Activated T-helper 1 cell treated with Interleukin-2 at 50 U/mL for 16 hours (primary cell): ENCODE measurements around the gene RBFOX2.

Experiments
- DNase-seq: peaks from one replicate; pipeline ENCODE4 v3.0.0-alpha.2; 2020; ENCODE audit warnings: low read depth

The RBFOX2 gene

DNA sequence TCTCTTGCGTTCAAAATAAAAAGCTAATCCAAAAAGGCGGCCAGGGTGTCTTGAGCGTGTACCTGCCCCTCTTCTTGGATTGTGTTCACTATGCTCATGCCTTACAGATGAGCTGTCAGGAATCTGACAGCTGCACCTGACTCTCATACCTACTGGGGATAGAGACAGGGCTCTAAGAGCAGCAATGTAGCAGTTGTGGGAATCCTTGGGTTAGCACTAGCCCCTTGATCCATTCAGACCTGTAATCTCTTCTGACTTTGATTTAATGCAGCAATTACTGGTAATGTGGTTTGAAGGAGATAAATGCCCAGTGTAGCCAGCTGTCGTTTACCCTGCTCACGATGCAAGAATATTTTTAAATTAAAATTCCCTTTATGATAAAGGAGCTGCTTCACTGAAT is 165.2 kb downstream of the RBFOX2 start:
- no peak for DNase-seq

DNA sequence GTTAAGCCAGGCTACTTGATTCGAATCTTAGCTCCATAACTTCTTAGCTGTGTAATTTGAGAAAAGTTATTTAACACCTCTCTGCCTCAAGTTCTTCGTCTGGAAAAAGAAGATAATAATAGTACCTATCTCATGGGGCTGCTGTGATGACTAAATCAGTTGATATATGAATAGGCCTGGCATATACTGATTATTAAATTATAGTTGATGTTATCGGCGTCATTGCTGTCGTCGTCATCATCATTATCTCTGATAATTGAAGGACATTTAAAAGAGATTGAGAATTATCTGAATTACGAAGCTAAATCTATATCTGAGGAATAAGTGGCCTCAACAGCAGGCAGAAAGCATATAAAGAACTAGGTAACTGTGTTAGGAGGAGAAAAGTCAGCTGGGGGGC is 165.9 kb downstream of the RBFOX2 start:
- DNase-seq = no peak

DNA sequence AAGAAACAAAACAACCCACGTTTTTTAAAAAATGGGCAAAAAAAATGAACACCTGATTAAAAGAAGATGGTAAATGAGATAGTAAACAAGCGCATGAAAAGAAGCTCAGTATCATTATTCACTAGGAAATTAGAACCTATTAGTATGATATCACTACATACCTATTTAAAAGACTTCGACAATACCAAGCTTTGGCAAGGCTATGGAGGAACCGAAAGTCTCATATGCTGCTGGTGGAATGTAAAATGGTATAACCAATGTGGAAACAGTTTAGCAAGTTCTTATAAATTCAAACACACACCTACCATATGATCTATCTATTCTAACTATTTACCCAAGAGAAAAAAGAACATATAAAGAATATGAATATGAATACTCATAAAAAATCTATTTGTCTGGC is 167.2 kb downstream of the RBFOX2 start:
- no peak for DNase-seq

DNA sequence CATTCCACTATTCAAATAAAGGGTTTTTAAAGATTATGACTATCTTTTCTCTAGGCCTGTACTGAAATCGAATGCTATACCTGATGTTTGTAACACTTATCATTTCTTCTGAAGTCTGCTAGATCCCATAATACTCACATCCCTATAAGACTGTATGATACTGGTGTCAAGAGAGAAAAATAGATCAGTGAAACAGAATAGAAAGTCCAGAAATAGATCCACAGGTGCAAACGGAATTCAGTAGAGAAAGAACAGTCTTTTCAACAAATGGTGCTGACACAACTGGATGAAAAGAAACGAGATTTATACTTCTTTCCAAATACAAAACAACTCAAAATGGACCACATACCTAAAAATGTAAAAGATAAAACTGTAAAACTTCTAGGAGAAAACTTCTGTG is 167.8 kb downstream of the RBFOX2 start:
- DNase-seq = no peak

DNA sequence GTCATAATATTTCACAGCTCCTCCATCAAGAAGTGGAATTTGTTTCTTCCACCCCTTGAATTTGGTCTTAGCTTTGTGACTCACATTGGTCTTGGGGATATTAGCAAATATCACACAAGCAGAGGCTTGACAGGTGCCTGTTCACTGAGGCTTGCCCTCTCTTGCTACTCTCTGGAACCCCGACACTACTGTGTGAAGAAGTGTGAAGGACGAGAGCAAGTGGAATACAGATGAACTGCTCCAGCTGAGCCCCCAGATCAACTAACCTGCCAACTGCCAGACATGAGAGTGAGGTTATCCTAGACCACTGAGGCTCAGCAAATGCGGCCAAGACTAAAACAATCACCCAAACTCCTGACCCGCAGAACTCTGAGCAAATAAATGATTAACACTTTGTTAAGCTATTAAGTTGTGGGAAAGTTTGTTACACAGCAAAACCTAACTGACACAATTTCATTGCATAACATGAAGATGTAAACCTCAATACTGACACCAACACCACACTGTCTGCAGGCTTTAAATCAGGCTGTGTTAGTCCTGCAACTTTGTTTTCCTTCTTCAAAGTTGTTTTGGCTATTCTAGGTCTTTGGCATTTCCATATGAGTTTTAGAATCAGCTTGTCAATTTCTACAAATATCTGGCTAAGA is 168.4 kb downstream of the RBFOX2 start:
- DNase-seq = no peak

DNA sequence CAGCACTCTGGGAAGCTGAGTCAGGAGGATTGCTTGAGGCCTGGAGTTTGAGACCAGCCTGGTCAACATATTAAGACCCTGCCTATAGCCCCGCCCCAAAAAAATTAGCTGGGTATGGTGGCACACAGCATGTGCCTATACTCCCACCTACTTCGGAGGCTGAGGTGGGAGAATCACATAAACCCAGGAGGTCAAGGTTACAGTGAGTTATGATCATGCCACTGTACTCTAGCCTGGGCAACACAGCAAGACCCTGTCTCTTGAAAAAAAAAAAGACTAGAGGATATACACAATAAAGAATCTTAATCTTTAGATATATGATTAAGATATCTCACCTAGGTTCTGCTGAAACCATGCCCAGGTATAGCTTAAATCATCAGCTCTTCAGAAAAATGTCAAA is 174.3 kb downstream of the RBFOX2 start:
- DNase-seq = no peak

DNA sequence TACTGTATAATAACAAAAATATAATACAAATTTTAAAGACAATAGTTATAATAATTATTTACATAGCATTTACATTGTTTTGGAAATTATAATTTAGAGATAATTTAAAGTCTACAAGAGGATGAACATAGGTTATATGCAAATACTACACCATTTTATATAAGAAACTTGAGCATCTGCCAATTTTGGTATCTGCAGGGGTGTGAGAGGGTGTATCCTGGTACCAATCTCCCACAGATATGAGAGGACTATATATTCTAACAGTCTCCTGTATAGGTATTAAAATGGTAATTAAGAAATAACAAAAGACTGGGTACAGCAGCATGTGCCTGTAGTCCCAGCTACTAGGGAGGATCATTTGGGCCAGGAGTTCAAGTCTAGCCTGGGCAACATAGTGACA is 176.5 kb downstream of the RBFOX2 start:
- no peak for DNase-seq

DNA sequence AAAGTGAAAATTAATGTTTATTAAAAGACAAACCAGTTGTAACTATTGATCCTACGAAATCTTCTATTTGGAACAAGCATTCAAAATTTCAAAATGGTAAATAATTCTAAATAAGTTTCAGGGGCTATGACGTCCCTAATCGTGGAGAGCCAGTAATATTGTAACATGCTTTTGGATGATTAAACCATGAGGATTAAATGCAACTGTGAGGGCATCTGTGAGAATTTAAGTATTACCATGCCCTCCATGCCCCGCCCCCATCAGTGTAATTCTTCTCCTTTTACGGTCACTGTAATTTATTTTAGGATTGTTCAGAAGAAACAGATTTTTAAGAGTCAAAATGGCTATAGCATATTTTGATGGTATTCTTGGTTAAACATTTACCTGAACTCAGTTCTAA is 177.8 kb downstream of the RBFOX2 start:
- DNase-seq = no peak

DNA sequence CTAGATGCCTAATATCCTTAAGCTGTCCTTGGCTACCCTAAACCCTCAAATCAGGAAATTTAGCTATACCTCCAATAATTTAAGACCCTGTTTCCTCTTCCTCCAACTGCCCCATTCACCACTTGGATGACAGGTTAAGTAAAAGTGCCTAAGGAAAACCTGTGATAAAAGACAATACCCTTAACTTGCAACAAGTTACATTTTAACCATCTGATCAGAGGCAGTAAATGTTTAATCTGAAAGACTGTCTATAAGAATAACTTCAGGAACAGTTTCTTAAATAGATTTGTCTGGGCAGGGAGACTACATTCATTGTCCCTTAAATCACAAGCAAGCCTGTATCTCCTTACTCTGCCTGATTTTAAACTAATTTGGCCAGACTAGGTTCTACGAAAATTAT is 181.8 kb downstream of the RBFOX2 start:
- no peak for DNase-seq

DNA sequence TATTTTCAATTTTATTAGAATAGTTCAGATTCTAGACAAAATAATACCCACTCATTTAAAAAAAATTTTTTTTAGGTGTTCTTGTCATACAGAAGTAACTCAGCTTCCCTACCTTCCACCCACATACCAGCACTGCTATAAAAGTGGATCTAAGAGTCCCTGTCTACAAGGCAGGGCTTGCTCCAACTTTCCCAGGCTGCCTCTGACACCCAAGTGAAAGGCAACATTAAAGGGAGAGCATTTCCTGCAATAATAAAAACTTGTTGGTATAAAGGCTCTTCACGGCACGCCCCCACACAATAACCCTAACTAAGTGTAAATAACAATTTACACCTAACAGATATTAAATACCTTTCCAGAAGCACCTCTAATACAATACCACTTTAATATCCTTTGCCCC is 183.7 kb downstream of the RBFOX2 start:
- DNase-seq = no peak

DNA sequence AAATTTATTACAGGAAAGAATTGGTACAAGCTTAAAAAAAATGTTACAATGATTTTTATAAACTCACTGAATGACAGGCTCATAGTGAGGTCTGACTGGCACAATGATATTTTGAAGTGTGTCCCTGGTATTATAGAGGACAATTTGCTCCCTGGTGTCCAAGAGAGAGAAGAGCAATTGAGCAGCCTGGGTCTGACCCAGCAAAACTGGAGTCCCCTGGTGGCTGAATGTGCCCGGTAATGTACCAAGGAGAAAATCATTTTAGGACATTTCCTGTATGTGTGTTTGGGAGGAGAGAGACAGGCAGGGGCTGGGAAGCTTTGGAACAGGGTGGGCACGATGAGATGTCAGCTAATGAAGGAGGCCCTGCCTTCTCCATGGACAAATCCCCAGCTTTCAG is 185.7 kb downstream of the RBFOX2 start:
- DNase-seq = no peak

DNA sequence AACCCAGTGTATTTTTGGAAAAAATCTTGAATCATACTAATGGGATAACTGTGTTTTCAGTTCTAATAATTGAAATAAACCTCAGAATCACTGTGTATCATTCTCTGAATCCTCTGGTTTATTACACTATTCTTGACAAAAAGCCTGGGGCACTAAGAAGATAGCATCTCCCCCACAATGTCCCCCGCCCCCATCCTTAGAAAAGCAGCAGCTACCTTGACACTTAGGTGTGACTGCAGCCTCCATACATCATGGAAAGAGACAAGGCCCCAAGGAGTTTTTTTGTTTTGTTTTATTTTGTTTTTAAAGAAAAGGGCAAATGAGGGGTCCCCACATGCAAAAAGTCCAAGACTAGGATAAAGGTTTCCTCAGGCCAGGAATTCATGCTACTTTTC is 186.1 kb downstream of the RBFOX2 start:
- no peak for DNase-seq

DNA sequence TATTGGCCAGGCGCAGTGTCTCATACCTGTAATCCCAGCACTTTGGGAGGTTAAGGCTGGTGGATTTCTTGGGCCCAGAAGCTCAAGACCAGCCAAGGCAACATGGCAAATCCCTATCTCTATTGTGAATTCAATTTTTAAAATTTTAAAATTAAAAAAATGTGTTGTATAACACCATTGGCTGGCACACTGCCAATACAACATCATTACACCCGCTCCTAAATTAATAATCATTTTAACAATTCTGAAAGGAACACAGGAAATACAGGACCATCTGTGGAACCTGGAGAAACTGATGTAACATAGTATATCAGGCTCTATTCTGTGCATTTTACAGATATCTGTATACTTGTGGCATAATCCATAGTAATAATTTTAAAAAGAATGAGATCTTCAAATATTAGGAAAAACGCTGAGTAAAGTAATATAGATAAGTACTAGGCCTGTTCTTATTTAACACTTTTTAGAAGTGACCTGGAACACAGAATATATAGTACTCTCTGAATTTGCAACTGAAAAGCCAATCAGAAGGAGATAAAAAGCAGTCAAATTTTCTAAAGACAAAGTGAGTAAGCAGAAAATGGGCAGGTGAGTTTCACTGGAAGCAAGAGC is 186.6 kb downstream of the RBFOX2 start:
- DNase-seq = no peak

DNA sequence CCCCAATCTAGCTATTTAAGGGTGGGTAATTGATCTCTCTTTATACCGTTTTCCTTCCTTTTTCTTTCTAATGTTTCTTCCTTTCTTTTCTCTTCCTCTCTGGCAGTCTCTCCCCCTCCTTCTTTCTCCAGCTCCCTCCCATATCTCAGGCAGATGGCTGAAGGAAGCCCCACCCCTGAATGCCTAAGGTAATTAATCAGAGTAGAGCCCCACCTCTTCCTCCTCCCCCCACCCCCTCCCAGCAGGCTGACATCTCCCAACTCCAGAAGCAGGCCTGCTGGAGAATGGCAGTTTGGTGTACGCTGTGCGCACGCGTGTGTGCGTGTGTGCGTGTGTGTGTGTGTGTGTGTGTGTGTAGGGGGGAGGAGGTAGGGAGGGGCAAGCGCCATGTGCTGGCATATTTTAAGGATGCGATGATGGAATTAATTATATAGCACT is 188.3 kb downstream of the RBFOX2 start:
- no peak for DNase-seq

DNA sequence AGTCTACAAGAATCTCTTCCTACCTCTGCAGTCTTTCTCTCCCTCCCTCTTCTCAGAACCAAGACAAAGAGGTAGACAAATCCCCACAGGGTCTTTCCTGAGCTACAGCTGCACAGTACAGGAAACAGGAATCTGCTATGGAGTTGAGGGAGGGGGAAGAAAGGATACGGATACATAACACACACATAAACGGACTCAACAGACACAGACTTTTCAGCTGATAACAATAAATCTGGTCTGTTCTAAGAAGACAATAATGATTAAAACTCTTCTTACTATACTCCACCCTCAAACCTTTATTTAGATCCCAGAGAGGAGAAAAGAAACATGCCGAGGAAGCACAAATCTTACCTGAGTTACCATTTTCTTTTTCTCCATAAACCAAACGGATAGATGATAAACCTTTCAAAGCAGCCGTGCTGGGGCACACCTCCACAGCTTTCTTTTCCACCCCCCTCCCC is 188.8 kb downstream of the RBFOX2 start:
- no peak for DNase-seq

DNA sequence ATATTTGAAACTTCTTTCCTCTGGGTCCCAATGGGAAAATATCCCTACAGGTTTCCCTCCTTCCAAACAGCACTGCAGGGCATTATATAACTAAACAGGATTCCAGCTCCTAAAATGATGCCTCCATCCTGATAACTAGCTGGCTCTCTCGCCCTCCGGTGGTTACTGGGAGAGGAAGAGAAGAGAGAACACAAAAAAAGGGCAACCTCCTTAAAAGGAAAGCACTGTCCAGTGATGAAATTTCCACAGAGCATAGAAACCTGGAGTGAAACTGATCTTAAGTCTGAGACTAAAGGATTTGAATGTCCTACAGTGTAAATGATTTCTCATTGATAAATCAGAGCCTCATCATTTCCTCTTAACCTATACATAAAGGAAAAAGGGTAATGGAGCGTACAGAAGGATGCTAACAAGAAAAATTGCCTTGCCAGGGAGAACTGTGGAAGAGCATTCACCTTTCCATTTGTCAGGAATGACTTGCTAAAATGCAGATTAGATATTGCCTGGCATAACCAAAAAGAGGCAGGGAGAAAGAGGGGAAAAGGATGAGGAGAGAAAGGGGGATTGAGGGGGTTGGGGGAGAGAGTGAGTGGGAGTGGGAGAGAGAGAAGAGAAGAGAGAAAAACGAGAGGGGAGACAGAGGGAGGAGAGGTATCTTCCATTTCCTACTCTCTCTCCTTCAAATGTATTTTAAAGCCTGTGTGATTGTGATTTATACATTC is 189.6 kb downstream of the RBFOX2 start:
- no peak for DNase-seq

DNA sequence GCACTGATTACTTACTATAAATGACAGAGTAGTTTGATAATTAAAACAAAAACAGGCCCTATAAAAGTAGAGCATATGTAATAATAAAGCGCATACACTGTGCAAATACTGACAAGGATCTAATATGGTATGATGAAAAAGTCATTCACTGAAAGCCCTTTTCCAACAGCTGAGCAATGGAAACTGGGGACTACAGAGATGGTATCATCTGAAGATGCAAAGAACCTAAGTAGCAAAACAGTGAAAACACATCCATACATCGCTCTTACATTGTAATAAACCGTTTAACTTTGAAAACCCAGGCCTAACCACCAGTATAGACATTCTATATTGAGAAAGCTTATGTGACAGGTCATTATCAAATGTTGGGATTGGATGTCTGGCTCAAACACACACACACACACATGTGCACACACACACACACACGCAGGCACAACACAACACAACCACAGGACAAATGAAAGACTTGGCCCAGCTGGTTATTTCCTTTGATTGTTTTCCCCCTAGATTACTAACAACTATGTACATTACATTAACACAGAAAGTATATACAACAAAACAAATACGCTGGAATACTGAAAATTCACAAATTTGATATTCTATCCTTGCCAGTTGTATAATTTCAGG is 191.4 kb downstream of the RBFOX2 start:
- no peak for DNase-seq

DNA sequence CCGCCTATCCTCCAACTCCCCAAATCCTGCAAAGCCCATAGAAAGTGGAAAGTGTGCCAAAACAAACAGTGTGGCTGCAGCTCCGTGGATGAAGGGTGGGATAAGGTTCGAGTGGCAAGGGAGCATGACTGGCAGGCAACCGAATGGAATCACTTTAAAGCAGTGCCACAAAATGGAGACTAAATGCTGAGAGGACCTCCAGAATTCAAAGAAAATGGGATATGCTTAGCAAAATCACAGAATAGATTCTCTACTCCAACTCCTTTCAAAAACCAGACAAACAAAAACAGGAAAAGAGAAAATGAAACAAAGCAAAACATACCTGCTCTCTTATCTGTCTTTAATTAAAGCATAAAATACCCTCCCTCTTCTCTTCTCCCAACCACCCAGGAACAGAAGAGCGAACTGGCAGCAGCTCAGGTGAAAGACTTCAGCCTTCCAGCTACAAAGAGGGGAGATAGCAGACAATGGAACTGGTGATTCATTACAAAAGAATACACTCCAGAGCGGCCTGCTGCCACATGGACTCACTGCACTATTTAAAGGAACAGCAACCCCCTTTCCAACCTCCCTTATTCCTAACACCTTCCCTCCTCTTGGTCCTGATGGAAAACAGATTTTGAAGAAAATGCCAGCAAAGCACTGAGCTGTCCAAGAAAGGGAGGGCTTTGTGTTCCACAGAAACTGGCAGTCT is 192.5 kb downstream of the RBFOX2 start:
- no peak for DNase-seq

DNA sequence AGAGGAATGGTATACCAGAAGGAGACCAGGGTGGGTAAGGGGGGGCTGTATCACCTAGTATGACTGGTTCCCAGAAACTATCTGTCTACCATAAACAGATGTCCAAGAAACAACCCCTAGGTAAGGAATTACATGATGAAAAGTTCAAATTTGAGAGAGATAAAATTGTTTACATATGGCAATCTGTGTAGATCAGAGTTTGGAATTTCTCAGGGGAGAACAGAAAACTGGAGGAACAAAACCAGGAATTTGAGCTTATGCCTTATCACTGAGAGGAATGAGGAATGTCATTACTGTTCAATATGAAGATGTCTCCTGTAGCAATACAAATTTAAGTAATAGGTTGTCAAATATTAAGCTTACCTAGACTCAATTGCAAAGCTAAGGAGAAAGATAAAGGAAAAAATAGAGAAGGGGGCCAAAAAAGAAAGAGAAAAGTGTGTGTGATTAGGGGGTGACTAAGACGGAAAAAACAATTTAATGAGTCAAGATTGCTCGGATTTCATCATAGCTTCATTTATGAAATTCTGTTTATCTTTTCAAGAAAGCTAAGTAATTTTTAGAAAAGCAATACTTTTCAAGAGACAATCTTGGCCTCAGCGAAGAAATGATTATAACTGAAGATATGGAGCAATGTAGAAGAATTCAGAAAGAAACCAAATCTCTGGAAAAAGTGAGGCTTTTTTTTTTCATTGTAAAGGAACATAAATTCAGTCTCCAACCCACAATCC is 193.2 kb downstream of the RBFOX2 start:
- DNase-seq = no peak

DNA sequence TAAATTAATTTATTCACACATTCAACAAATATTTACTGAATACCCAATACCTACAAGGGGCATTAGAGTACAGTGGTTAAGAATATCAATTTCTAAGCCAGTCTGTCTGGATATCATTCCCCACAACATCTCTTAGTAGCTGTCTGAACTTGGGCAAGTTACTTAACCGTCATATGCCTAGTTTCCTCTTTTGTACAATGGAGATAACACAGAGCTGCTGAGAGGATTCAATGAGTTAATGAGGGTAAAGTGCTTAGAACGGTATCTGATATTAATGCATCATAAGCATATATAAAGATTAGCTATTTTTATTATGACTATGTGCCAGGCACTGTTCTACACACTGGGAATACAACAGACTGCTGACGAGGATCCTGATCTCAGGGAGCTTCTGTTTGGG is 194.6 kb downstream of the RBFOX2 start:
- DNase-seq = no peak

DNA sequence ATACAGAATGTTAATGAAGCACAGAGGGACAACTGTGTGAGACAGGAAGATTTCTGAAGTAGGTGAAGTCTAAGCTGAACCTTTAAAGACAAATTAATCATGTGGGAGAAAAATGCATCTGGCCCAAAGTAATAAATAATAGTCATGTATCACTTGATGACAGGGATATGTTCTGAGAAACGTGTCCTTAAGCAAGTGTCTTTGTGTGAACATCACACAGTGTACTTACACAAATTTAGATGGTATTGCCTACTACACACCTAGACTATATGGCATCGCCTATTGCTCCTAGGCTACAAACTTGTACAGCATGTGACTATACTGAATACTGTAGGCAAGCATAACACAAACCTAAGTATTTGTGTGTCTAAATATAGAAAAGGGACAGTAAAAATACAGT is 198.3 kb downstream of the RBFOX2 start:
- no peak for DNase-seq

DNA sequence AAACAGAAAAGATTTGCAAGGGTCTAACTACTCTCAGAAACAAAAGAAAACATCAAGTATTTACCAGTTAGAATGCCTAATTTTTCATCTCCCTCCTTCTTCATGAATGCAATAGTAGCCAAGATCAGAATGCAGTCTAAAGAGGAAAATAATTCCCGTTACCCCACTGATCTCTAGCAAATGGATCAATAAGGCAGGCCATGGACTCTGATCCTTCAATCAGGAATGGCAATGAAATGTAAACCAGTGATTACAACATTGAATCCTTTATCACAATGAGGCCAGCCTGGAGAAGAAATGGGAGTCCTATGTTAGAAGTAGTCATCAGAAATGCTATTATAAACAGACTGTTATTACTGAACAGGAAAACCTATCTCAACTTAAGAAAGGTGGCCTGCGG is 204.4 kb downstream of the RBFOX2 start:
- no peak for DNase-seq
